ENCODE measurements around the gene DLGAP3. TPM values are rescaled to one million over a fixed set of nuclear protein-coding genes. Genes with fewer than 3 reads are reported as not detected.
"Not testable (repeated sequence)": the region's sequence is repeated elsewhere in the genome, so short reads cannot be mapped to it uniquely, and the experiment has no call there.

DLGAP3 gene
- total and polyA plus RNA-seq, 8 donors: 0.15 to 0.29 (median 0.18) TPM; not detected in 3

DNA sequence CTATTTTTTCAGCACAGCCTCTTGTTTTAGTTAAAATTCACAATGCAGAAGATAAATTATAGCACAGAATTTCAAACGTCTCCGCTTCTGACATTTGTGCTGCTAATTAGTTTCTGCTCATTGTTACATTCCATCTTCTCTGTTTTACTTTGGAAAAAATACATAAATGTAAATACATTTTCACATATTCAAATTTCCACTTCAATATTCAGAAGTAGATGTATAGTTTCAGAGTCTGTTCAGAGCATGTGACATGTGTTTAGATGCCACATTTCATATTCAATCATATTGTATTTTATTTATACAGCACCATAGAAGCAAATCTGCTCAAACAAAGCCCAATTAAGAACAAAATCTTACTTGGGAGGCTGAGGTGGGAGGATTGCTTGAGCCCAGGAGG, 36.1 kb upstream of the DLGAP3 start:
- H3K9me3 ChIP-seq: peaks cover 0 to 7% (median 0%) of the 10 kb centered on the region in 4 donors
- no peak overlapping the region for H3K4me3 ChIP-seq
- intact Hi-C loops (cut with DNase I; ENCODE audit: low total_unique reads): no loop called here
- no peaks in the 10 kb centered on the region for H3K4me1 ChIP-seq
- H3K27ac ChIP-seq: no peak overlapping the region
- H3K27me3 ChIP-seq: no peaks in the 10 kb centered on the region
- H3K36me3 ChIP-seq: no peaks in the 10 kb centered on the region
- no peak for TF ChIP-seq POLR2A (IDR thresholded peaks at IDR 0.05)
- TF ChIP-seq POLR2AphosphoS5 (IDR thresholded peaks at IDR 0.05): no peak
- no peak for TF ChIP-seq CTCF (IDR thresholded peaks at IDR 0.05)
- no peak for TF ChIP-seq EP300 (IDR thresholded peaks at IDR 0.05)
- DNase-seq: no peak
- 77 to 87% (median 83%) methylated on average over 2 of the region's 2 CpGs for WGBS, 5 donors

DNA sequence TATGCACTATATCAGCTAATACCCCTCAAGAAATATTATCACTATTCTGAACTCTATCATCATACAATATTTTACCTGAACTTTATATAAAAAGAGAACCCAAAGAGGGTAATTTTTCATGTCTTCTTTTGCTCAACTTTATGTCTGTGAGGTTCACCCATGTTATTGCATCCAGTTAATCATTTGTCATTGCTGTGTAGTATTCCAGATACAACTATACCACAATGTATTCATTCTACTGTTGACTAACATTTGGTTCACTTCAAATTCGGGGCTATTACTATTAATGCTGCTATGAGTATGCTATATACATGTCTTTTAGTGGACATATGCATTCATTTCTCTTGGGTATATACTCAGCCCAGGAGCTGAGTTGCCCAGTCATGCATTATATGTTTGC, 21.0 kb upstream of the DLGAP3 start:
- H3K27ac ChIP-seq: no peak overlapping the region
- 20 to 56% (median 36%) methylated on average over 1 of the region's 1 CpG for WGBS, 5 donors
- peaks cover 0 to 20% (median 0%) of the 10 kb centered on the region in 3 donors for H3K27me3 ChIP-seq
- no peaks in the 10 kb centered on the region for H3K36me3 ChIP-seq
- H3K4me1 ChIP-seq: no peaks in the 10 kb centered on the region
- no peaks in the 10 kb centered on the region for H3K9me3 ChIP-seq
- no peak overlapping the region for H3K4me3 ChIP-seq
- no peak for TF ChIP-seq POLR2AphosphoS5 (IDR thresholded peaks at IDR 0.05)
- no peak for TF ChIP-seq CTCF (IDR thresholded peaks at IDR 0.05)
- no peak for TF ChIP-seq EP300 (IDR thresholded peaks at IDR 0.05)
- TF ChIP-seq POLR2A (IDR thresholded peaks at IDR 0.05): no peak
- intact Hi-C loops (cut with DNase I; ENCODE audit: low total_unique reads): no loop called here
- DNase-seq: no peak

GRCh38 chr1:34948739-34949138, 19.3 kb upstream of the DLGAP3 start:
- H3K36me3 ChIP-seq; H3K4me1 ChIP-seq; H3K27ac ChIP-seq; intact Hi-C loops (cut with DNase I; ENCODE audit: low total_unique reads); H3K4me3 ChIP-seq; DNase-seq; H3K9me3 ChIP-seq: not testable (repeated sequence)
- H3K27me3 ChIP-seq: peaks cover 0 to 20% (median 0%) of the 10 kb centered on the region in 3 donors
- 88 to 90% (median 89%) methylated on average over 10 of the region's 10 CpGs for WGBS, 5 donors

GRCh38 chr1:34947641-34948314, 18.3 kb upstream of the DLGAP3 start:
- WGBS, 5 donors: 92 to 95% (median 93%) methylated on average over 29 to 41 of the region's 41 CpGs
- H3K4me1 ChIP-seq; DNase-seq; H3K4me3 ChIP-seq; H3K27ac ChIP-seq; H3K36me3 ChIP-seq; intact Hi-C loops (cut with DNase I; ENCODE audit: low total_unique reads); H3K9me3 ChIP-seq: not testable (repeated sequence)
- H3K27me3 ChIP-seq: peaks cover 0 to 17% (median 0%) of the 10 kb centered on the region in 3 donors

DNA sequence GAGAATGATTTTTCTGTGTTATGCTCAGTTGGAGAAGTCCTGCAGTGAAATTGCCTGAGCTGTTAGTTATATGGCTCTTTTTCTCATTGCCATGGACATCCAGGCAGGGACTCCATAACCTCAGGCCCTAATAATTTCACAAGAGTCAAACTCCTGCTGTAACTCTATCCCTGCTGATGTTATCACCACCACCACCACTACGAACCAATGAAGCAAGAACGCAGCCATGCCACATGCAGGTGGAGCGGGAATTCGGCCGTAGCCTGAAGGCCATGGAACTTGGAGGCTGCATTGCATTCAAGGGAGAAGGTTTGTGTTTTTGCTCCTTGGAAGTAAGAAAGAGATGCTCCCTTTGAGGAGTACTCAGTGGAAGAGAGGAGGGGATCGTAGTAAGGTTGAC, 16.8 kb upstream of the DLGAP3 start:
- Histone ChIP-seq H3K27me3 (peaks cover 0 to 13% (median 0%) of the 10 kb centered on the region in 3 donors), H3K27ac (no peak overlapping the region), H3K4me1 (no peaks in the 10 kb centered on the region), H3K4me3 (no peak overlapping the region), H3K36me3 (no peaks in the 10 kb centered on the region), H3K9me3 (no peaks in the 10 kb centered on the region)
- no peak for TF ChIP-seq POLR2A (IDR thresholded peaks at IDR 0.05)
- TF ChIP-seq CTCF (IDR thresholded peaks at IDR 0.05): no peak
- no peak for TF ChIP-seq EP300 (IDR thresholded peaks at IDR 0.05)
- no peak for TF ChIP-seq POLR2AphosphoS5 (IDR thresholded peaks at IDR 0.05)
- no peak for DNase-seq
- WGBS, 5 donors: 82 to 95% (median 91%) methylated on average over 6 of the region's 6 CpGs
- intact Hi-C loops (cut with DNase I; ENCODE audit: low total_unique reads): no loop called here

DNA sequence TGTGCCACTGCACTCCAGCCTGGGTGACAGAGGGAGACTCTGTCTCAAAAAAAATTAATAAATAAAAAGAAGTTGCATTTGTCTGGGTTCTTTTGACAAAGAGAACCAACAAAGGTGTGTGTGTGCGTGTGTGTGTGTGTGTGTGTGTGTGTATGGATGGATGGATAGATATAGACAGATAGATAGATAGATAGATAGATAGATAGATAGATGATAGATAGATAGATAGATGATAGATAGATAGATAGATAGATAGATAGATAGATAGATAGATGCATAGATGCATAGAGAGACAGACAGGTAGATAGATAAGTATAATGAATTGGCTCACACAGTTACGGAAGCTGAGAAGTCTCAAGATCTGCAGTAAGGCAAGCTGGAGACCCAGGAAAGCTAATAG, 12.3 kb upstream of the DLGAP3 start:
- H3K9me3 ChIP-seq; H3K4me3 ChIP-seq; intact Hi-C loops (cut with DNase I; ENCODE audit: low total_unique reads); H3K4me1 ChIP-seq; H3K36me3 ChIP-seq; DNase-seq; H3K27ac ChIP-seq: not testable (repeated sequence)
- H3K27me3 ChIP-seq: peaks cover 0 to 40% (median 0%) of the 10 kb centered on the region in 3 donors
- WGBS, 5 donors: 89 to 92% (median 92%) methylated on average over 2 of the region's 2 CpGs

Measured in stomach (tissue), 9 donors.